Activated CD4-positive, alpha-beta memory T cell treated with anti-CD3 and anti-CD28 coated beads, Interleukin-2, amount 10 ng/mL, durations not matched to agents 7 days and 5 days (primary cell): ENCODE results near the gene RTN3. TPM values are rescaled to one million over a fixed set of nuclear protein-coding genes. Genes with fewer than 3 reads are reported as not detected.

Experiments
- CTCF ChIA-PET: fragments of 350-600 bp; sonication (Branson Sonifier 250); formaldehyde crosslinking; loops from one replicate; lab custom pipeline; 2021; ENCODE audit warnings: antibody characterized with exemption, inconsistent platforms; lab: Charles Lee
- POLR2A ChIA-PET: fragments of 350-600 bp; sonication (Branson Sonifier 250); formaldehyde crosslinking; loops from one replicate; lab custom pipeline; 2021; ENCODE audit warnings: antibody characterized with exemption; lab: Charles Lee
- DNase-seq: peaks from one replicate; pipeline ENCODE4 v3.0.0-alpha.2; 2020
- H3K27ac Mint-ChIP-seq: one replicate; pipeline ENCODE4 v1.8.0; 2021; ENCODE audit warnings: mild to moderate bottlenecking, mixed read lengths
- H3K27me3 Mint-ChIP-seq: one replicate; pipeline ENCODE4 v1.8.0; 2021; ENCODE audit warnings: mixed read lengths
- H3K36me3 Mint-ChIP-seq: one replicate; pipeline ENCODE4 v1.8.0; 2021; ENCODE audit warnings: low read depth, mixed read lengths
- H3K4me1 Mint-ChIP-seq: one replicate; pipeline ENCODE4 v1.8.0; 2021; ENCODE audit warnings: mixed read lengths
- H3K4me3 Mint-ChIP-seq: one replicate; pipeline ENCODE4 v1.8.0; 2021; ENCODE audit warnings: mild to moderate bottlenecking, mixed read lengths
- H3K9me3 Mint-ChIP-seq: one replicate; pipeline ENCODE4 v1.8.0; 2021; ENCODE audit warnings: mixed read lengths
- total RNA-seq, 2 experiments: library from RNA; stranded (reverse); gene quantifications; one replicate each; pipeline ENCODE4 v1.2.3, GENCODE V29; 2021

Gene RTN3
- total RNA-seq, 2 experiments from 2014 or later = 68.2 to 75.6 TPM

GRCh38 chr11:63670096-63670432, 11.2 kb upstream of the RTN3 start:
- H3K9me3 Mint-ChIP-seq = no peaks in the 10 kb centered on the region
- H3K4me1 Mint-ChIP-seq = peaks cover 39% of the 10 kb centered on the region
- peaks cover 14% of the 10 kb centered on the region for H3K36me3 Mint-ChIP-seq
- ChIA-PET CTCF (interaction anchor here (0.9 to 6.6 kb wide), 5 partner anchors 12 to 71 kb away, joined by 3 to 45 read pairs (median 4); partner anchors contain the start of gene RTN3), POLR2A (interaction anchor here (0.6 to 3.5 kb wide), 5 partner anchors 9 to 191 kb away, joined by 3 to 54 read pairs (median 4); partner anchors contain the start of gene RTN3)
- peak overlapping the region; percentile 71 for H3K27ac Mint-ChIP-seq
- no peak for DNase-seq
- H3K27me3 Mint-ChIP-seq = no peaks in the 10 kb centered on the region
- peak overlapping the region; percentile 80 for H3K4me3 Mint-ChIP-seq

- DNase-seq = peak; percentile 52
- no peaks in the 10 kb centered on the region for H3K9me3 Mint-ChIP-seq
- H3K4me3 Mint-ChIP-seq = peak overlapping the region; percentile 80
- H3K27me3 Mint-ChIP-seq = no peaks in the 10 kb centered on the region
- peak overlapping the region; percentile 75 for H3K27ac Mint-ChIP-seq
- peaks cover 39% of the 10 kb centered on the region for H3K4me1 Mint-ChIP-seq
- POLR2A ChIA-PET = interaction anchor here (0.6 to 3.5 kb wide), 10 partner anchors 10 to 308 kb away, joined by 3 to 54 read pairs (median 3); partner anchors contain the start of genes MARK2 and RTN3
- CTCF ChIA-PET = interaction anchor here (0.7 to 6.6 kb wide), 7 partner anchors 11 to 190 kb away, joined by 3 to 45 read pairs (median 3); partner anchors contain the start of gene RTN3
- peaks cover 14% of the 10 kb centered on the region for H3K36me3 Mint-ChIP-seq
These were observed 10.6 kb upstream of the RTN3 start for GRCh38 chr11:63670433-63671321.

GRCh38 chr11:63671322-63672155, 9.8 kb upstream of the RTN3 start, which contains the start of gene ATL3:
Gene ATL3, minus strand, starts transcription at chr11:63671376. Its CDS starts 41 bp downstream, at chr11:63671335.
- ChIA-PET CTCF (interaction anchor here (0.7 to 6.6 kb wide), 7 partner anchors 10 to 191 kb away, joined by 3 to 45 read pairs (median 3); partner anchors contain the start of gene RTN3), POLR2A (interaction anchor here (0.8 to 3.5 kb wide), 10 partner anchors 9 to 167 kb away, joined by 3 to 54 read pairs (median 3); partner anchors contain the start of genes MARK2 and RTN3)
- H3K4me3 Mint-ChIP-seq = peak within 1 kb of the TSS; percentile 80
- peak; percentile 96 for DNase-seq
- H3K9me3 Mint-ChIP-seq = no peaks in the 10 kb centered on the region
- H3K27me3 Mint-ChIP-seq = no peaks in the 10 kb centered on the region
- H3K36me3 Mint-ChIP-seq = peaks cover 11% of the 10 kb centered on the region
- peak within 1 kb of the TSS; percentile 75 for H3K27ac Mint-ChIP-seq
- H3K4me1 Mint-ChIP-seq = peaks cover 39% of the 10 kb centered on the region

GRCh38 chr11:63672156-63672463, 9.2 kb upstream of the RTN3 start:
- POLR2A ChIA-PET = interaction anchor here (0.9 to 3.5 kb wide), 5 partner anchors 9 to 140 kb away, joined by 3 to 54 read pairs (median 6); partner anchors contain the start of gene RTN3
- Mint-ChIP-seq H3K27me3 (no peaks in the 10 kb centered on the region), H3K36me3 (peaks cover 11% of the 10 kb centered on the region), H3K9me3 (no peaks in the 10 kb centered on the region), H3K4me3 (peak overlapping the region; percentile 80), H3K27ac (no peak overlapping the region), H3K4me1 (peaks cover 37% of the 10 kb centered on the region)
- CTCF ChIA-PET = interaction anchor here (6.6 kb wide), 1 partner anchor 10 kb away, joined by 45 read pairs; the partner anchor contains the start of gene RTN3
- DNase-seq = no peak

- peaks cover 33% of the 10 kb centered on the region for H3K4me1 Mint-ChIP-seq
These were observed 8.3 kb upstream of the RTN3 start for GRCh38 chr11:63672936-63673539.

GRCh38 chr11:63673579-63673978, 7.7 kb upstream of the RTN3 start:
- Mint-ChIP-seq H3K4me1 (peaks cover 27% of the 10 kb centered on the region), H3K9me3 (no peaks in the 10 kb centered on the region), H3K27ac (no peak overlapping the region), H3K4me3 (no peak overlapping the region), H3K36me3 (peaks cover 11% of the 10 kb centered on the region), H3K27me3 (no peaks in the 10 kb centered on the region)
- DNase-seq = no peak
- ChIA-PET POLR2A (interaction anchor here (0.8 to 1.4 kb wide), 3 partner anchors 8 to 13 kb away, joined by 3 to 8 read pairs (median 3); partner anchors contain the start of gene RTN3), CTCF (interaction anchor here (1.1 to 6.6 kb wide), 3 partner anchors 8 to 64 kb away, joined by 3 to 45 read pairs (median 4); partner anchors contain the start of gene RTN3)

More at GRCh38 chr11:63672936-63673539, 8.3 kb upstream of the RTN3 start:
- Mint-ChIP-seq H3K36me3 (peaks cover 11% of the 10 kb centered on the region), H3K4me3 (no peak overlapping the region), H3K27ac (no peak overlapping the region), H3K9me3 (no peaks in the 10 kb centered on the region), H3K27me3 (no peaks in the 10 kb centered on the region)
- DNase-seq = no peak
- ChIA-PET POLR2A (interaction anchor here (0.8 to 1.4 kb wide), 3 partner anchors 8 to 14 kb away, joined by 3 to 8 read pairs (median 3); partner anchors contain the start of gene RTN3), CTCF (interaction anchor here (0.5 to 6.6 kb wide), 4 partner anchors 9 to 144 kb away, joined by 3 to 45 read pairs (median 4); partner anchors contain the start of gene RTN3)

- no peaks in the 10 kb centered on the region for H3K9me3 Mint-ChIP-seq
- H3K4me3 Mint-ChIP-seq = peak overlapping the region; percentile 81
- peaks cover 32% of the 10 kb centered on the region for H3K4me1 Mint-ChIP-seq
- peaks cover 4% of the 10 kb centered on the region for H3K36me3 Mint-ChIP-seq
- peaks cover 3% of the 10 kb centered on the region for H3K27me3 Mint-ChIP-seq
- ChIA-PET CTCF (interaction anchor here (0.8 to 3.7 kb wide), 7 partner anchors 11 to 87 kb away, joined by 3 to 45 read pairs (median 4); partner anchors contain the start of gene ATL3), POLR2A (interaction anchor here (1.3 to 4.1 kb wide), 10 partner anchors 8 to 145 kb away, joined by 3 to 54 read pairs (median 4); partner anchors contain the start of genes ATL3 and PLAAT4)
- peak; percentile 24 for DNase-seq
- H3K27ac Mint-ChIP-seq = peak overlapping the region; percentile 87
These were observed 423 bp upstream of the RTN3 start for GRCh38 chr11:63680834-63681320.

GRCh38 chr11:63682066-63683021, 1.0 kb downstream of the RTN3 start:
- POLR2A ChIA-PET = interaction anchor here (0.6 to 4.1 kb wide), 14 partner anchors 8 to 938 kb away, joined by 3 to 54 read pairs (median 4); partner anchors contain the start of genes ATL3 and PLAAT4
- H3K9me3 Mint-ChIP-seq = no peaks in the 10 kb centered on the region
- peak overlapping the region; percentile 87 for H3K27ac Mint-ChIP-seq
- peaks cover 36% of the 10 kb centered on the region for H3K4me1 Mint-ChIP-seq
- peaks cover 4% of the 10 kb centered on the region for H3K36me3 Mint-ChIP-seq
- H3K27me3 Mint-ChIP-seq = peaks cover 3% of the 10 kb centered on the region
- CTCF ChIA-PET = interaction anchor here (0.6 to 3.7 kb wide), 9 partner anchors 12 to 156 kb away, joined by 3 to 45 read pairs (median 7); partner anchors contain the start of genes ATL3 and MARK2
- DNase-seq = no peak
- H3K4me3 Mint-ChIP-seq = peak overlapping the region; percentile 81

- Mint-ChIP-seq H3K9me3 (no peaks in the 10 kb centered on the region), H3K27ac (no peak overlapping the region), H3K4me3 (peak overlapping the region; percentile 81), H3K27me3 (peaks cover 3% of the 10 kb centered on the region), H3K4me1 (peaks cover 38% of the 10 kb centered on the region), H3K36me3 (peaks cover 4% of the 10 kb centered on the region)
- POLR2A ChIA-PET = interaction anchor here (0.6 to 4.1 kb wide), 5 partner anchors 13 to 939 kb away, joined by 3 to 54 read pairs (median 5); partner anchors contain the start of gene ATL3
- CTCF ChIA-PET = interaction anchor here (1.0 to 3.7 kb wide), 5 partner anchors 12 to 48 kb away, joined by 3 to 45 read pairs (median 9); partner anchors contain the start of gene ATL3
- DNase-seq = no peak
These were observed 2.1 kb downstream of the RTN3 start for GRCh38 chr11:63683133-63683991.
